ENCODE measurements around the gene LIPN.
A peak's percentile ranks its signal among the peaks of the same experiment; 100 is the strongest.

LIPN gene

GRCh38 chr10:88792661-88793060 is 32.8 kb downstream of the LIPN start:
- TF ChIP-seq CTCF (conservative IDR thresholded peaks at IDR 0.05; ENCODE audit: low read length), result no peak
- DNase-seq (ENCODE audit: low read depth), result peak; percentile 28
- no peak overlapping the region for H3K4me3 ChIP-seq (ENCODE audit: low read length)

- peak; percentile 25 for DNase-seq (ENCODE audit: low read depth)
- no peak for TF ChIP-seq CTCF (conservative IDR thresholded peaks at IDR 0.05; ENCODE audit: low read length)
- no peak overlapping the region for H3K4me3 ChIP-seq (ENCODE audit: low read length)
Measured at GRCh38 chr10:88793712-88794299, 34.0 kb downstream of the LIPN start.

- H3K4me3 ChIP-seq (ENCODE audit: low read length), result no peak overlapping the region
- TF ChIP-seq CTCF (conservative IDR thresholded peaks at IDR 0.05; ENCODE audit: low read length), result no peak
- DNase-seq (ENCODE audit: low read depth), result peak; percentile 68
Measured at GRCh38 chr10:88794731-88795130, 34.9 kb downstream of the LIPN start.

GRCh38 chr10:88800152-88801125 is 40.6 kb downstream of the LIPN start:
- no peak for TF ChIP-seq CTCF (conservative IDR thresholded peaks at IDR 0.05; ENCODE audit: low read length)
- H3K4me3 ChIP-seq (ENCODE audit: low read length), result no peak overlapping the region
- peak; percentile 68 for DNase-seq (ENCODE audit: low read depth)

GRCh38 chr10:88802523-88803285 is 42.9 kb downstream of the LIPN start, which contains the start of gene LIPM:
Gene LIPM (plus strand): TSS chr10:88802730. CDS start chr10:88802897, 167 bp downstream.
- H3K4me3 ChIP-seq (ENCODE audit: low read length), result no peak within 1 kb of the TSS
- TF ChIP-seq CTCF (conservative IDR thresholded peaks at IDR 0.05; ENCODE audit: low read length), result no peak
- peak; percentile 33 for DNase-seq (ENCODE audit: low read depth)

GRCh38 chr10:88803641-88804040 is 43.8 kb downstream of the LIPN start:
- TF ChIP-seq CTCF (conservative IDR thresholded peaks at IDR 0.05; ENCODE audit: low read length), result no peak
- no peak overlapping the region for H3K4me3 ChIP-seq (ENCODE audit: low read length)
- DNase-seq (ENCODE audit: low read depth), result no peak

All from AG10803 (cell line).